MCF 10A (cell line): Measurements from ENCODE around the gene PMM1. TPM values are rescaled to one million over a fixed set of nuclear protein-coding genes. Genes with fewer than 3 reads are reported as not detected.
"Not testable (repeated sequence)": the region's sequence is repeated elsewhere in the genome, so short reads cannot be mapped to it uniquely, and the experiment has no call there.

ENCODE experiments used
- BruUV-seq: library from RNA; stranded (reverse); fragments of 400-500 nt; replicated peaks from 2 replicates; lab custom pipeline; 2021; lab: Mats Ljungman, UMichigan
- CTCF ChIA-PET: fragments of 300-600 bp; sonication (Branson Sonifier 250); formaldehyde crosslinking; extraction: SDS; loops from one replicate; lab custom pipeline; 2021; ENCODE audit warnings: antibody characterized with exemption, inconsistent platforms; lab: Yijun Ruan, JAX
- POLR2A ChIA-PET: fragments of 300-600, 350-650 bp; sonication (Branson Sonifier 250); formaldehyde crosslinking; extraction: SDS; loops from one replicate; lab custom pipeline; 2020; ENCODE audit warnings: antibody characterized with exemption, inconsistent platforms; lab: Yijun Ruan, JAX
- DNase-seq: peaks from one replicate; pipeline ENCODE4 v3.0.0-alpha.2; 2018; ENCODE audit not compliant: unreplicated experiment
- H3K27ac Mint-ChIP-seq: one replicate; pipeline ENCODE4 v1.8.0; 2022; ENCODE audit warnings: mild to moderate bottlenecking, low read depth, mixed read lengths; ENCODE audit not compliant: unreplicated experiment
- H3K27me3 Mint-ChIP-seq: one replicate; pipeline ENCODE4 v1.8.0; 2022; ENCODE audit warnings: mixed read lengths; ENCODE audit not compliant: insufficient read depth, unreplicated experiment
- H3K36me3 Mint-ChIP-seq: one replicate; pipeline ENCODE4 v1.8.0; 2022; ENCODE audit warnings: mild to moderate bottlenecking, moderate library complexity, mixed read lengths; ENCODE audit not compliant: insufficient read depth, unreplicated experiment
- H3K4me1 Mint-ChIP-seq: one replicate; pipeline ENCODE4 v1.8.0; 2022; ENCODE audit warnings: mixed read lengths; ENCODE audit not compliant: insufficient read depth, unreplicated experiment
- H3K4me3 Mint-ChIP-seq: one replicate; pipeline ENCODE4 v1.8.0; 2022; ENCODE audit warnings: mild to moderate bottlenecking, moderate library complexity, mixed read lengths; ENCODE audit not compliant: unreplicated experiment
- H3K9me3 Mint-ChIP-seq: one replicate; pipeline ENCODE4 v1.8.0; 2022; ENCODE audit warnings: mixed read lengths; ENCODE audit not compliant: unreplicated experiment
- intact Hi-C: fragments of 100-400 bp; cut with micrococcal nuclease; formaldehyde crosslinking; loops from 2 replicates; pipeline ENCODE4 v1.14.1; 2022
- total RNA-seq: library from RNA; stranded (reverse); gene quantifications from 2 replicates; pipeline ENCODE4 v1.2.3, GENCODE V29; 2022
- TF ChIP-seq, protein P1 (sequence below): fragments of 200-600 bp; IDR thresholded peaks from one replicate; pipeline ENCODE4 v1.8.0; 2022; ENCODE audit warnings: antibody characterized with exemption, mild to moderate bottlenecking; ENCODE audit not compliant: unreplicated experiment

The PMM1 gene
- total RNA-seq, 1 experiment from 2014 or later: 29.9 TPM

DNA sequence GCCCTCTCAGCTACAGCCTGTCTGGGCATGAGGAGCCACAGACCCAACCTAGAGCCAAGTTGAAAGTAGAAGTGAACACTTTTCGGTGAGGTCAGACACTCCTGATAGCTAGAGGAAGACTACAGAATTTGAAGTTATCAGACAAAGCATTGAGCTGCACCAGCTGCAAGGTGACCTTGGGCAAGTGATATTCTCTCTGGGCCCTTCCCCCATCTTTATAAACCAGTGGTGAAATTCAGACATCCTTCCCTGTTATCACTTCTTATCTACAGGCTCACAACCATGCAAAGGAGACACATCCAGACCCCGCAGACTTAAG lies 8.0 kb upstream of the PMM1 start:
- Mint-ChIP-seq H3K36me3 (peaks cover 24% of the 10 kb centered on the region), H3K27ac (no peak overlapping the region), H3K4me3 (no peak overlapping the region), H3K4me1 (peaks cover 14% of the 10 kb centered on the region), H3K9me3 (no peaks in the 10 kb centered on the region), H3K27me3 (no peaks in the 10 kb centered on the region)
- ChIA-PET POLR2A (interaction anchor here (0.8 to 4.7 kb wide), 5 partner anchors 8 to 54 kb away, joined by 3 to 33 read pairs (median 9); partner anchors contain the start of genes DESI1, PMM1 and XRCC6), CTCF (interaction anchor here (0.6 to 2.0 kb wide), 15 partner anchors 12 to 132 kb away, joined by 3 to 18 read pairs (median 3); partner anchors contain the start of gene POLR3H)
- DNase-seq: no peak
- no TSS peak for BruUV-seq
- intact Hi-C loops: loop anchor here (1.0 kb wide), 1 partner anchor 53 kb away; the partner anchor contains the start of gene POLR3H
- TF ChIP-seq, protein P1, sequence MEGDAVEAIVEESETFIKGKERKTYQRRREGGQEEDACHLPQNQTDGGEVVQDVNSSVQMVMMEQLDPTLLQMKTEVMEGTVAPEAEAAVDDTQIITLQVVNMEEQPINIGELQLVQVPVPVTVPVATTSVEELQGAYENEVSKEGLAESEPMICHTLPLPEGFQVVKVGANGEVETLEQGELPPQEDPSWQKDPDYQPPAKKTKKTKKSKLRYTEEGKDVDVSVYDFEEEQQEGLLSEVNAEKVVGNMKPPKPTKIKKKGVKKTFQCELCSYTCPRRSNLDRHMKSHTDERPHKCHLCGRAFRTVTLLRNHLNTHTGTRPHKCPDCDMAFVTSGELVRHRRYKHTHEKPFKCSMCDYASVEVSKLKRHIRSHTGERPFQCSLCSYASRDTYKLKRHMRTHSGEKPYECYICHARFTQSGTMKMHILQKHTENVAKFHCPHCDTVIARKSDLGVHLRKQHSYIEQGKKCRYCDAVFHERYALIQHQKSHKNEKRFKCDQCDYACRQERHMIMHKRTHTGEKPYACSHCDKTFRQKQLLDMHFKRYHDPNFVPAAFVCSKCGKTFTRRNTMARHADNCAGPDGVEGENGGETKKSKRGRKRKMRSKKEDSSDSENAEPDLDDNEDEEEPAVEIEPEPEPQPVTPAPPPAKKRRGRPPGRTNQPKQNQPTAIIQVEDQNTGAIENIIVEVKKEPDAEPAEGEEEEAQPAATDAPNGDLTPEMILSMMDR: no peak

DNA sequence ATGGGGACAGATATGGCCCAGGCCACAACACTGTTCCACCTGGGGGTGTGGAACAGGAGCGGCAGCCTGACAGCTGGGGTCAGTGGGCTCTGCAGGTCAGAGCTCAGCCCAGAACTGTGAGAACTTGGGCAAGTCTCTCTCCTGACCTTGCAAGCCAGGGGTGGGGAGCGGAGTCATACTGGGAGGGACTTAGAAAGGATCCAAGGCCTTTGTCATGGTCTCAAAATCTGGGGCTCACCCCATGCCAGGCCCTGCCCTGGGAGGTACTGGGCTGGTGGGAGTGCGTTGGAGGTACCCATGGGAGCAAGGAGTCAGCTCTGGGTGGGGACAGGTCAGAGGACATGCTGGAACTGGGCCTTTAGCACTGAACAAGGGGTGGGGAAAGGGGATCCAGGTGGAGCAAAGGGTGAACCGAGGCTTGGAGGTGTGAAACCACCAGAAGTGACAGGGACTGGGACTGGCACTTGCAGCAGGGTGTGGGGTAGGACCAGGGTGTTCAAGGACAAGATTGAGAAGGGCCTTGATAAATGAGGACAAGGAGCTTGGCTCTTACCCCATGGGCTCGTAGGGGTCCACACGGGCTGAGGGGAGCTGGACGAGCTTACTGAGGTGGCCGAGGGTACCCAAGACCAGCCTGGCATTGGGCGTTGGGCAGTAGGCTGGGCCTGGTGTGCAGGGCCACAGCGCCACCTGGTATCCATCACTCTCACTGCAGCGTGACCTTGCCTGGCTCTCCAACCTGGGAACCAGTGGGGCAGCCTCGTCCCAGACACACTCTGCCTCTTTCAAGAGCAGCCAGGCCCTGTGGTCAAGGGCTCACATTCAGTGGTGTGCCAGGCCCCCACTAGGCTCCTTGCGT lies 7.4 kb upstream of the PMM1 start:
- Mint-ChIP-seq H3K4me3 (no peak overlapping the region), H3K36me3 (peaks cover 22% of the 10 kb centered on the region), H3K27me3 (no peaks in the 10 kb centered on the region), H3K4me1 (peaks cover 14% of the 10 kb centered on the region), H3K27ac (peak overlapping the region; percentile 59), H3K9me3 (no peaks in the 10 kb centered on the region)
- intact Hi-C loops: loop anchor here (1.0 kb wide), 1 partner anchor 53 kb away; the partner anchor contains the start of gene POLR3H
- TF ChIP-seq, protein P1: peak; percentile 65
- peak; percentile 58 for DNase-seq
- CTCF ChIA-PET: interaction anchor here (0.5 to 2.0 kb wide), 22 partner anchors 12 to 974 kb away, joined by 3 to 18 read pairs (median 3); partner anchors contain the start of gene POLR3H
- POLR2A ChIA-PET: interaction anchor here (1.1 to 4.7 kb wide), 4 partner anchors 7 to 53 kb away, joined by 3 to 33 read pairs (median 16); partner anchors contain the start of genes DESI1, PMM1 and XRCC6
- BruUV-seq: no TSS peak

DNA sequence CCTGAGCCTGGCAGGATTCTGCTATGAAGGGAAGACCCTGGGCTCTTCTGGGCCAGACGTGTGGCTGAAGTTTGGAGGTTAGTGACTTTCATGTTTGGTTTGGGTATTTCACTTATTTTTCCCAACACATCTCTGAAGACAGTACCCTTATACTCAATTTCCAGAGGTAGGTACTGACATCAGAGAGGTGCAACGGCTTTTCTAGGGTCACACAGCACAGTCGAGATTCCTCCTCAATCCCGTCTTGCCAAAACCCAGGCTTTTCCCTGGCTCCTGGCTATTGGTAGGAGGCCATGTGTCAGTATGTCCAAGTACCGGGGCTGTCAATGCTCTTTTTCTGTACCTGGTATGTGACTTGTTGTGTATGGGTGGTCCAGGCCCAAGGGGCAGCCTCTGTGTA lies 6.1 kb upstream of the PMM1 start:
- TF ChIP-seq, protein P1: no peak
- Mint-ChIP-seq H3K36me3 (peaks cover 16% of the 10 kb centered on the region), H3K4me1 (peaks cover 14% of the 10 kb centered on the region), H3K27me3 (no peaks in the 10 kb centered on the region), H3K4me3 (no peak overlapping the region), H3K9me3 (no peaks in the 10 kb centered on the region), H3K27ac (no peak overlapping the region)
- intact Hi-C loops: no loop called here
- ChIA-PET POLR2A (no interaction called here), CTCF (no interaction called here)
- DNase-seq: no peak
- no TSS peak for BruUV-seq

DNA sequence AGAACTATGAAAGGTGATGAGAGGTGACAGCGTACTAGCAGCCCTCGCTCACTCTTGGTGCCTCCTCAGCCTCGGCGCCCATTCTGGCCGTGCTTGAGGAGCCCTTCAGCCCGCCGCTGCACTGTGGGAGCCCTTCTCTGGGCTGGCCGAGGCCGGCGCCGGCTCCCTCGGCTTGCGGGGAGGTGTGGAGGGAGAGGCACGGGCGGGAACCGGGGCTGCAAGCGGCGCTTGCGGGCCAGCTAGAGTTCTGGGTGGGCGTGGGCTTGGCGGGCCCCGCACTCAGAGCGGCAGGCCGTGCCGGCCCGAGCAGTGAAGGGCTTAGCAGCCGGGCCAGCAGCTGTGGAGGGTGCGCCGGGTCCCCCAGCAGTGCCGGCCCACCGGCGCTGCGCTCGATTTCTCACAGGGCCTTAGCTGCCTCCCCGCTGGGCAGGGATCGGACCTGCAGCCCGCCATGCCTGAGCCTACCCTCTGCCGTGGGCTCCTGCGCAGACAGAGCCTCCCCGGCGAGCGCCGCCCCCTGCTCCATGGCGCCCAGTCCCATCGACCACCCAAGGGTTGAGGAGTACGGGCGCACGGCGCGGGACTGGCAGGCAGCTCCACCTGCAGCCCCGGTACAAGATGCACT lies 3.8 kb upstream of the PMM1 start:
- H3K4me3 Mint-ChIP-seq, BruUV-seq, H3K27me3 Mint-ChIP-seq, DNase-seq, H3K9me3 Mint-ChIP-seq, intact Hi-C loops, H3K27ac Mint-ChIP-seq: not testable (repeated sequence)
- ChIA-PET POLR2A (interaction anchor here (0.7 kb wide), 1 partner anchor 115 kb away, joined by 3 read pairs; no protein-coding TSS in a partner anchor), CTCF (interaction anchor here (0.7 kb wide), 2 partner anchors 16 to 76 kb away, joined by 3 read pairs; no protein-coding TSS in a partner anchor)
- H3K4me1 Mint-ChIP-seq: peaks cover 16% of the 10 kb centered on the region
- H3K36me3 Mint-ChIP-seq: peaks cover 11% of the 10 kb centered on the region
